K562 (cell line): ENCODE data around the gene CENPT. TPM values are rescaled to one million over a fixed set of nuclear protein-coding genes. Genes with fewer than 3 reads are reported as not detected.
A peak's percentile ranks its signal among the peaks of the same experiment; 100 is the strongest.

Source experiments
- CBX5 ChIP-seq: IDR thresholded peaks from 2 replicates; pipeline ENCODE4 v1.6.1; 2014; ENCODE audit warnings: low read depth, borderline replicate concordance
- CSDE1 ChIP-seq, 2 experiments: fragments of 450-650 bp; IDR thresholded peaks; 2 replicates each; pipeline ENCODE4 v1.6.1; 2016; ENCODE audit warnings: mild to moderate bottlenecking in 1 of 2
- DNMT1 ChIP-seq: fragments of 450-650 bp; IDR thresholded peaks from 2 replicates; pipeline ENCODE4 v1.6.1; 2016; ENCODE audit warnings: antibody characterized with exemption, mild to moderate bottlenecking
- EGR1 ChIP-seq: fragments of 450-650 bp; conservative IDR thresholded peaks from 2 replicates; pipeline ENCODE4 v1.6.1; 2017; ENCODE audit warnings: mild to moderate bottlenecking
- KHSRP ChIP-seq: fragments of 450-650 bp; IDR thresholded peaks from 2 replicates; pipeline ENCODE4 v1.6.1; 2017
- LCOR ChIP-seq: sonication (generic); formaldehyde crosslinking; IDR thresholded peaks from 2 replicates; pipeline ENCODE4 v1.8.0; 2022; ENCODE audit warnings: mild to moderate bottlenecking, missing genetic modification reagents
- MTA3 ChIP-seq: fragments of 450-650 bp; formaldehyde crosslinking; IDR thresholded peaks from 2 replicates; pipeline ENCODE4 v1.6.1; 2017; ENCODE audit warnings: mild to moderate bottlenecking, borderline replicate concordance
- MYBL2 ChIP-seq, 2 experiments: fragments of 450-650 bp in 1 of 2; sonication (generic) in 1 of 2; formaldehyde crosslinking in 1 of 2; IDR thresholded peaks; 2 replicates each; pipeline versions ENCODE4 v1.6.1 to v1.8.1; 2017 to 2022; ENCODE audit warnings: borderline replicate concordance in 1 of 2, inconsistent platforms in 1 of 2, low read depth in 1 of 2, mild to moderate bottlenecking in 1 of 2, missing genetic modification reagents in 1 of 2, moderate library complexity in 1 of 2
- NFATC3 ChIP-seq: fragments of 450-650 bp; IDR thresholded peaks from 2 replicates; pipeline ENCODE4 v1.6.1; 2017; ENCODE audit warnings: mild to moderate bottlenecking
- RBBP5 ChIP-seq: fragments of 200-600 bp; sonication (generic); IDR thresholded peaks from 2 replicates; pipeline ENCODE4 v1.6.1; 2012; ENCODE audit warnings: borderline replicate concordance, mild to moderate bottlenecking, low read length, control low read depth, inconsistent platforms; ENCODE audit not compliant: insufficient read depth, poor library complexity, severe bottlenecking
- SMARCA5 ChIP-seq: fragments of 450-650 bp; IDR thresholded peaks from 2 replicates; pipeline ENCODE4 v1.6.1; 2016
- SOX6 ChIP-seq: fragments of 450-650 bp; IDR thresholded peaks from 2 replicates; pipeline ENCODE4 v1.6.1; 2014; ENCODE audit warnings: mild to moderate bottlenecking
- TRIM28 ChIP-seq: fragments of 450-650 bp; IDR thresholded peaks from 2 replicates; pipeline ENCODE4 v1.6.1; 2017
- ZBTB40 ChIP-seq, 2 experiments: fragments of 450-650 bp in 1 of 2; sonication (generic) in 1 of 2; formaldehyde crosslinking in 1 of 2; IDR thresholded peaks; 2 replicates each; pipeline versions ENCODE4 v1.7.1 to v1.9.0; 2016 to 2022; ENCODE audit warnings: inconsistent platforms in 1 of 2, mild to moderate bottlenecking in 1 of 2, missing genetic modification reagents in 1 of 2
- ZFP1 ChIP-seq: fragments of 450-650 bp; formaldehyde crosslinking; IDR thresholded peaks from 2 replicates; pipeline ENCODE4 v1.4.0; 2020; ENCODE audit warnings: mild to moderate bottlenecking, mixed read lengths
- ZNF316 ChIP-seq: fragments of 450-650 bp; IDR thresholded peaks from 2 replicates; pipeline ENCODE4 v1.6.1; 2016
- ZNF398 ChIP-seq: fragments of 250-450 bp; sonication (Bioruptor Pico); IDR thresholded peaks from 2 replicates; pipeline ENCODE4 v1.8.0; 2021; ENCODE audit warnings: moderate library complexity, mild to moderate bottlenecking, inconsistent platforms
- ZNF707 ChIP-seq: fragments of 250-450 bp; sonication (Bioruptor Pico); conservative IDR thresholded peaks from 2 replicates; pipeline ENCODE4 v1.8.0; 2022; ENCODE audit warnings: inconsistent platforms, mild to moderate bottlenecking, moderate library complexity
- ZNF79 ChIP-seq: fragments of 250-450 bp; sonication (Bioruptor Pico); IDR thresholded peaks from 2 replicates; pipeline ENCODE4 v1.4.0; 2020; ENCODE audit warnings: low read depth, mild to moderate bottlenecking, moderate library complexity
- polyA plus RNA-seq, 8 experiments: library from polyadenylated mRNA; depleted of rRNA in 4 of 8; stranded (reverse) in 5 of 8; unstranded in 3 of 8; fragments of >200 nt; fragmentation: Nextera tagmentation in 2 of 8; fragmentation: Illumina TruSeq in 1 of 8; extraction: Ambion mirVana in 2 of 8; extraction: Trizol in 1 of 8; gene quantifications; 2 replicates each; pipeline versions ENCODE4 v1.2.1 to v1.2.3, GENCODE V29; 2011 to 2014; ENCODE audit warnings: inconsistent platforms in 1 of 8, missing spikeins in 1 of 8
- total RNA-seq, 7 experiments: library from RNA; depleted of rRNA in 6 of 7; stranded (reverse); fragments of >200 nt in 6 of 7; fragmentation: Illumina TruSeq in 2 of 7; extraction: Trizol in 2 of 7; gene quantifications; 2 replicates each; pipeline versions ENCODE4 v1.2.1 to v1.2.3, GENCODE V29; 2011 to 2021; ENCODE audit warnings: low replicate concordance in 1 of 7

Gene CENPT
- total and polyA plus RNA-seq, 9 of the 15 experiments (the other 6 are each of a cell fraction or from before 2014, with no cell fraction given) = 3.6 to 94.2 (median 44.1) TPM

- peak; percentile 99 for TF ChIP-seq ZBTB40 (IDR thresholded peaks at IDR 0.05)
- no peak for TF ChIP-seq ZBTB40 (CRISPR knock-in tag; IDR thresholded peaks at IDR 0.05)
- no peak for TF ChIP-seq NFATC3
- TF ChIP-seq SOX6 = peak; percentile 64
- TF ChIP-seq ZNF707 (CRISPR knock-in tag) = 0 out of 2 replicates have a peak, but pooled peaks have one; percentile 16
- TF ChIP-seq KHSRP = no peak
- TF ChIP-seq LCOR (CRISPR knock-in tag) = peak; percentile 86
- no peak for TF ChIP-seq CSDE1 (IDR thresholded peaks at IDR 0.05)
- no peak for TF ChIP-seq ZNF398 (CRISPR knock-in tag)
- no peak for TF ChIP-seq MYBL2 (IDR thresholded peaks at IDR 0.05; ENCODE audit: low read depth)
- no peak for TF ChIP-seq MYBL2 (CRISPR knock-in tag; IDR thresholded peaks at IDR 0.05; ENCODE audit: borderline replicate concordance)
- no peak for TF ChIP-seq DNMT1
- TF ChIP-seq ZNF79 (CRISPR knock-in tag) = no peak
- TF ChIP-seq TRIM28 = no peak
- TF ChIP-seq RBBP5 = peak; percentile 99
- TF ChIP-seq SMARCA5 = no peak
- TF ChIP-seq CBX5 = no peak
- peak; percentile 98 for TF ChIP-seq EGR1
- TF ChIP-seq ZFP1 (CRISPR knock-in tag) = peak; percentile 45; the same call in 1 of the 2 replicates
- peak; percentile 74 for TF ChIP-seq ZNF316
- peak; percentile 76; the same call in 1 of the 2 replicates for TF ChIP-seq MTA3
These were observed 25.3 kb upstream of the CENPT start, which contains the start of gene EDC4 (continued) for GRCh38 chr16:67872631-67873434.
